IMR-90 (cell line): ENCODE results near the gene CADM2. TPM values are rescaled to one million over a fixed set of nuclear protein-coding genes. Genes with fewer than 3 reads are reported as not detected.

Experiments
- ATAC-seq: fragments of 200-7000 bp; cut with Tn5 transposase; 2 replicates; pipeline ENCODE4 v1.9.1; 2020; ENCODE audit warnings: low read depth, mild to moderate bottlenecking, moderate library complexity
- BruUV-seq: library from RNA; stranded (reverse); fragments of 400-500 nt; replicated peaks from 2 replicates; lab custom pipeline; 2021; lab: Mats Ljungman, UMichigan
- CTCF ChIA-PET: fragments of 300-600 bp; formaldehyde crosslinking; extraction: SDS; loops from one replicate; lab custom pipeline; 2021; ENCODE audit warnings: antibody characterized with exemption; lab: Yijun Ruan, JAX
- POLR2A ChIA-PET: fragments of 300-600 bp; sonication (Branson Sonifier 250); formaldehyde crosslinking; loops from one replicate; lab custom pipeline; 2022; ENCODE audit warnings: antibody characterized with exemption; ENCODE audit not compliant: unreplicated experiment; lab: Charles Lee
- DNase-seq: peaks from one replicate; pipeline ENCODE4 v3.0.0; 2013
- H2AFZ ChIP-seq: replicated peaks from 2 replicates; pipeline ENCODE3; 2013; ENCODE audit warnings: low read length, mild to moderate bottlenecking; ENCODE audit not compliant: poor library complexity
- H2AK5ac ChIP-seq: 2 replicates; pipeline ENCODE4 v1.6.1; 2013; ENCODE audit warnings: low read depth, low read length, inconsistent platforms
- H2AK9ac ChIP-seq: replicated peaks from 2 replicates; pipeline ENCODE3; 2013; ENCODE audit warnings: mild to moderate bottlenecking, low read depth, low read length, moderate library complexity; ENCODE audit not compliant: poor library complexity
- H2BK120ac ChIP-seq: 2 replicates; pipeline ENCODE4 v1.6.1; 2013; ENCODE audit warnings: low read depth, low read length, inconsistent platforms
- H2BK15ac ChIP-seq: 3 replicates; pipeline ENCODE4 v1.6.1; 2013; ENCODE audit warnings: low read depth, low read length, inconsistent platforms
- H2BK20ac ChIP-seq: 2 replicates; pipeline ENCODE4 v1.6.1; 2013; ENCODE audit warnings: low read depth, mild to moderate bottlenecking, inconsistent platforms, low read length, moderate library complexity
- H2BK5ac ChIP-seq: 2 replicates; pipeline ENCODE4 v1.6.1; 2013; ENCODE audit warnings: mild to moderate bottlenecking, low read depth, low read length, inconsistent platforms; ENCODE audit not compliant: poor library complexity, severe bottlenecking
- H3K14ac ChIP-seq: replicated peaks from 2 replicates; pipeline ENCODE4 v1.6.1; 2013; ENCODE audit warnings: low read depth, low read length, inconsistent platforms
- H3K18ac ChIP-seq: 2 replicates; pipeline ENCODE4 v1.6.1; 2013; ENCODE audit warnings: low read depth, low read length, control low read depth
- H3K23ac ChIP-seq: 2 replicates; pipeline ENCODE4 v1.6.1; 2013; ENCODE audit warnings: low read depth, low read length, inconsistent platforms
- H3K27ac ChIP-seq: 2 replicates; pipeline ENCODE4 v1.5.1; 2013; ENCODE audit warnings: mild to moderate bottlenecking, control low read depth, low read length; ENCODE audit not compliant: insufficient read depth
- H3K27me3 ChIP-seq: 2 replicates; pipeline ENCODE4 v1.6.1; 2013; ENCODE audit warnings: low read length; ENCODE audit not compliant: control insufficient read depth, insufficient read depth
- H3K36me3 ChIP-seq: 2 replicates; pipeline ENCODE4 v1.6.1; 2013; ENCODE audit warnings: low read length, mixed read lengths; ENCODE audit not compliant: control insufficient read depth, insufficient read depth
- H3K4ac ChIP-seq: 2 replicates; pipeline ENCODE4 v1.6.1; 2013; ENCODE audit warnings: low read depth, low read length, inconsistent platforms
- H3K4me1 ChIP-seq: 2 replicates; pipeline ENCODE4 v1.6.1; 2013; ENCODE audit warnings: low read length, mixed read lengths; ENCODE audit not compliant: control insufficient read depth, insufficient read depth
- H3K4me2 ChIP-seq: 2 replicates; pipeline ENCODE4 v1.6.1; 2013; ENCODE audit warnings: low read depth, mild to moderate bottlenecking, control low read depth, low read length, moderate library complexity
- H3K4me3 ChIP-seq: 2 replicates; pipeline ENCODE4 v1.5.1; 2013; ENCODE audit warnings: low read depth, mild to moderate bottlenecking, control low read depth, low read length, moderate library complexity; ENCODE audit not compliant: insufficient read depth
- H3K56ac ChIP-seq: 2 replicates; pipeline ENCODE4 v1.6.1; 2013; ENCODE audit warnings: low read length, inconsistent platforms; ENCODE audit not compliant: insufficient read depth; ENCODE audit errors: extremely low read depth
- H3K79me1 ChIP-seq, 2 experiments: 2 replicates each; pipeline ENCODE4 v1.6.1; 2013; ENCODE audit warnings: low read length in 2 of 2, inconsistent platforms in 1 of 2, low read depth in 1 of 2
- H3K9ac ChIP-seq: 2 replicates; pipeline ENCODE4 v1.6.1; 2013; ENCODE audit warnings: low read depth, low read length, control low read depth
- H3K9me1 ChIP-seq: 2 replicates; pipeline ENCODE4 v1.6.1; 2013; ENCODE audit warnings: low read length, inconsistent platforms; ENCODE audit not compliant: insufficient read depth
- H3K9me3 ChIP-seq: 2 replicates; pipeline ENCODE4 v1.6.1; 2013; ENCODE audit warnings: low read length; ENCODE audit not compliant: control insufficient read depth, insufficient read depth
- H4K20me1 ChIP-seq: 2 replicates; pipeline ENCODE4 v1.6.1; 2013; ENCODE audit warnings: low read length, inconsistent platforms; ENCODE audit not compliant: insufficient read depth
- H4K5ac ChIP-seq: 2 replicates; pipeline ENCODE4 v1.6.1; 2013; ENCODE audit warnings: mild to moderate bottlenecking, low read depth, low read length, control low read depth
- H4K8ac ChIP-seq, 2 experiments: 2 replicates each; pipeline ENCODE4 v1.6.1; 2013; ENCODE audit warnings: low read depth in 2 of 2, low read length in 2 of 2, control low read depth in 1 of 2, inconsistent platforms in 1 of 2
- H4K91ac ChIP-seq: 2 replicates; pipeline ENCODE4 v1.6.1; 2013; ENCODE audit warnings: low read depth, low read length, inconsistent platforms; ENCODE audit not compliant: insufficient read depth
- BHLHE40 ChIP-seq: fragments of 150-350 bp; IDR thresholded peaks from 2 replicates; pipeline ENCODE4 v1.6.1; 2016; ENCODE audit warnings: mild to moderate bottlenecking, low read depth, low read length
- CEBPB ChIP-seq: IDR thresholded peaks from 2 replicates; pipeline ENCODE4 v1.6.1; 2012; ENCODE audit warnings: low read depth, low read length, improper control_type of control experiment
- ELK1 ChIP-seq: fragments of 150-350 bp; IDR thresholded peaks from 2 replicates; pipeline ENCODE4 v1.6.1; 2016; ENCODE audit warnings: low read depth, mild to moderate bottlenecking, low read length, moderate library complexity, borderline replicate concordance
- MAFK ChIP-seq: IDR thresholded peaks from 2 replicates; pipeline ENCODE4 v1.6.1; 2012; ENCODE audit warnings: low read depth, low read length, improper control_type of control experiment
- MAZ ChIP-seq: IDR thresholded peaks from 2 replicates; pipeline ENCODE4 v1.6.1; 2012; ENCODE audit warnings: low read depth, mild to moderate bottlenecking, low read length, improper control_type of control experiment, moderate library complexity, borderline replicate concordance
- MXI1 ChIP-seq: IDR thresholded peaks from 2 replicates; pipeline ENCODE4 v1.6.1; 2012; ENCODE audit warnings: low read depth, mild to moderate bottlenecking, low read length, moderate library complexity, borderline replicate concordance
- NFE2L2 ChIP-seq: fragments of 150-350 bp; IDR thresholded peaks from 2 replicates; pipeline ENCODE4 v1.6.1; 2016; ENCODE audit warnings: low read depth, mild to moderate bottlenecking, low read length
- POLR2A ChIP-seq: IDR thresholded peaks from 2 replicates; pipeline ENCODE4 v1.6.1; 2012; ENCODE audit warnings: mild to moderate bottlenecking, low read depth, low read length
- RAD21 ChIP-seq: IDR thresholded peaks from 2 replicates; pipeline ENCODE4 v1.6.1; 2012; ENCODE audit warnings: low read length, improper control_type of control experiment
- RFX5 ChIP-seq: IDR thresholded peaks from 2 replicates; pipeline ENCODE4 v1.8.0; 2012; ENCODE audit warnings: low read depth, mild to moderate bottlenecking, low read length, moderate library complexity
- SMC3 ChIP-seq: fragments of 150-350 bp; IDR thresholded peaks from 2 replicates; pipeline ENCODE4 v1.6.1; 2016; ENCODE audit warnings: low read depth, mild to moderate bottlenecking, antibody characterized with exemption, low read length, moderate library complexity
- USF2 ChIP-seq: fragments of 150-350 bp; IDR thresholded peaks from 2 replicates; pipeline ENCODE4 v1.6.1; 2017; ENCODE audit warnings: mild to moderate bottlenecking, antibody characterized with exemption, low read length, low read depth
- dilution Hi-C: fragments of 300-500 bp; cut with HindIII; formaldehyde crosslinking; loops from one replicate; pipeline ENCODE4 v1.14.3; 2018; ENCODE audit warnings: low sequenced_read_pairs; ENCODE audit not compliant: unreplicated experiment
- in situ Hi-C: fragments of 300-500 bp; cut with MboI; formaldehyde crosslinking; loops from 3 replicates; pipeline ENCODE4 v1.14.3; 2019; ENCODE audit warnings: low sequenced_read_pairs, inconsistent platforms, mixed read lengths
- intact Hi-C: fragments of 100-400 bp; cut with micrococcal nuclease; formaldehyde crosslinking; loops from 2 replicates; pipeline ENCODE4 v1.10.0; 2022
- polyA plus RNA-seq, 3 experiments: library from polyadenylated mRNA; depleted of rRNA; stranded (reverse); fragments of >200 nt; gene quantifications; 2 replicates each; pipeline ENCODE4 v1.2.3, GENCODE V29; 2012; ENCODE audit warnings: low replicate concordance in 1 of 3
- total RNA-seq: library from RNA; depleted of rRNA; stranded (reverse); fragments of >200 nt; gene quantifications from 2 replicates; pipeline ENCODE4 v1.2.3, GENCODE V29; 2012

The CADM2 gene
- total and polyA plus RNA-seq, 2 of the 4 experiments (the other 2 are of a cell fraction) = not detected

GRCh38 chr3:84984429-84984828 lies 25.6 kb downstream of the CADM2 start:
- no peak overlapping the region for H3K4me3 ChIP-seq
- dilution Hi-C loops (no loop called here), in situ Hi-C loops (no loop called here), intact Hi-C loops (no loop called here)
- no peak overlapping the region for H4K91ac ChIP-seq
- no peaks in the 10 kb centered on the region for H3K4me1 ChIP-seq
- H2BK5ac ChIP-seq = no peak overlapping the region
- H3K56ac ChIP-seq = no peak overlapping the region
- H2BK120ac ChIP-seq = no peak overlapping the region
- H3K14ac ChIP-seq = no peak overlapping the region
- H4K20me1 ChIP-seq = no peaks in the 10 kb centered on the region
- H4K8ac ChIP-seq = no peak overlapping the region
- no peak overlapping the region for H3K27ac ChIP-seq
- H3K4me2 ChIP-seq = no peak overlapping the region
- H3K9me1 ChIP-seq = no peaks in the 10 kb centered on the region
- no peak overlapping the region for H2AFZ ChIP-seq
- no peaks in the 10 kb centered on the region for H3K79me1 ChIP-seq
- no peaks in the 10 kb centered on the region for H3K36me3 ChIP-seq
- TF ChIP-seq POLR2A (no peak), CEBPB (no peak), USF2 (no peak), RAD21 (no peak), NFE2L2 (no peak), SMC3 (no peak), RFX5 (no peak), MXI1 (no peak), MAFK (no peak), BHLHE40 (no peak), ELK1 (no peak), MAZ (no peak)
- no peak overlapping the region for H4K5ac ChIP-seq
- no peak overlapping the region for H2BK15ac ChIP-seq
- no peak overlapping the region for H2AK9ac ChIP-seq
- no peak overlapping the region for H2BK20ac ChIP-seq
- H3K27me3 ChIP-seq = no peaks in the 10 kb centered on the region
- ChIA-PET CTCF (no interaction called here), POLR2A (no interaction called here)
- no peaks in the 10 kb centered on the region for H3K9me3 ChIP-seq
- H3K23ac ChIP-seq = no peak overlapping the region
- no peak overlapping the region for H3K4ac ChIP-seq
- no peak overlapping the region for H2AK5ac ChIP-seq
- no peak overlapping the region for H3K9ac ChIP-seq
- DNase-seq (no peak), ATAC-seq (no peak)
- no peak overlapping the region for H3K18ac ChIP-seq
- no TSS peak for BruUV-seq
